Peyer's patch (tissue), 4 donors: ENCODE data around the gene PGLYRP3. TPM values are rescaled to one million over a fixed set of nuclear protein-coding genes. Genes with fewer than 3 reads are reported as not detected.

Source experiments
- DNase-seq, 3 donors: peaks; one replicate each; pipeline ENCODE4 v3.0.0-alpha.2; 2017 to 2019
- H3K27ac ChIP-seq, 4 donors: fragments of 200-600 bp; sonication (generic); one replicate each; pipeline ENCODE4 v1.5.1; 2016 to 2019
- H3K27me3 ChIP-seq, 2 donors: fragments of 200-600 bp; sonication (generic); one replicate each; pipeline ENCODE4 v1.5.1; 2019
- H3K36me3 ChIP-seq, 3 donors: fragments of 200-600 bp; sonication (generic); one replicate each; pipeline ENCODE4 v1.5.1; 2016 to 2019
- H3K4me1 ChIP-seq, 4 donors: fragments of 200-600 bp; sonication (generic); one replicate each; pipeline ENCODE4 v1.5.1; 2016 to 2019
- H3K4me3 ChIP-seq, 4 donors: fragments of 200-600 bp; sonication (generic); 1 replicate in 3 of 4; 2 replicates in 1 of 4; pipeline ENCODE4 v1.5.1; 2016 to 2019; ENCODE audit warnings: mild to moderate bottlenecking in 1 of 4
- H3K9me3 ChIP-seq, 4 donors: fragments of 200-600 bp; sonication (generic); one replicate each; pipeline ENCODE4 v1.5.1; 2016 to 2019; ENCODE audit warnings: mild to moderate bottlenecking in 1 of 4
- POLR2A ChIP-seq, 2 donors: fragments of 450-650 bp; IDR thresholded peaks; one replicate each; pipeline ENCODE4 v1.5.1; 2017; ENCODE audit warnings: antibody characterized with exemption in 2 of 2, mild to moderate bottlenecking in 2 of 2, moderate library complexity in 2 of 2
- total RNA-seq, 4 donors: library from RNA; depleted of rRNA; stranded (reverse); fragments of >200 nt; gene quantifications; one replicate each; pipeline ENCODE4 v1.1.0, GENCODE V29; 2016
- TF ChIP-seq, protein P1 (sequence below), 6 experiments: fragments of 450-650 bp in 4 of 6; fragments of 200-600 bp in 2 of 6; sonication (generic) in 1 of 6; IDR thresholded peaks; one replicate each; pipeline ENCODE4 v1.5.1; 2017 to 2019; ENCODE audit warnings: antibody characterized with exemption in 6 of 6, mild to moderate bottlenecking in 3 of 6, moderate library complexity in 1 of 6

Gene PGLYRP3
- total RNA-seq, 4 donors from 2014 or later = not detected

DNA sequence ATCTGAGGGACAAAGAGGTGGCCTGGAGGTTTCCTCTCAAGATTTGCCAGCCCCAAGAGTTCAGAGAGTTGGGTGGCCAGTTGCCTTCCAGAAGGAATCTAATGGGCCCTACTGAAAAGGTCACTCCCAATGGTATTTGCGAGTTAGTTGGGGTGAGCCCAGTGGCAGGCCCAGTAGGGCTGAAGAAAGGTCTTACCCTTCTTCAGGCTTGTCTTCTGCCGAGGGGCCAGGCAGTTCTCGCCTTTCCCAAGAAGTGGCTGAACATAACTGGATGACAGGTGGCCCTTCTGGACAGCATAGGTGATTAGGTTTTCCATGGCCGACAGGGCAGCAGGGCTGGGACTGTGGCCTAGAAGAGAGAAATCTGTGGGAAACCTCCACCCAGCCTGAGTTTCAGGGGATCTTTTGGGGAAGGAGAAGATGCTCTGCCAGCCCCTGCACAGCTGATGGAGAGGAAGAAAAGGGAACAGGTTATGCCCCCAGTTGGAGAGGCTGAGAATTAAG lies 28.7 kb upstream of the PGLYRP3 start:
- no peak for TF ChIP-seq POLR2A (IDR thresholded peaks at IDR 0.05)
- TF ChIP-seq, protein P1, sequence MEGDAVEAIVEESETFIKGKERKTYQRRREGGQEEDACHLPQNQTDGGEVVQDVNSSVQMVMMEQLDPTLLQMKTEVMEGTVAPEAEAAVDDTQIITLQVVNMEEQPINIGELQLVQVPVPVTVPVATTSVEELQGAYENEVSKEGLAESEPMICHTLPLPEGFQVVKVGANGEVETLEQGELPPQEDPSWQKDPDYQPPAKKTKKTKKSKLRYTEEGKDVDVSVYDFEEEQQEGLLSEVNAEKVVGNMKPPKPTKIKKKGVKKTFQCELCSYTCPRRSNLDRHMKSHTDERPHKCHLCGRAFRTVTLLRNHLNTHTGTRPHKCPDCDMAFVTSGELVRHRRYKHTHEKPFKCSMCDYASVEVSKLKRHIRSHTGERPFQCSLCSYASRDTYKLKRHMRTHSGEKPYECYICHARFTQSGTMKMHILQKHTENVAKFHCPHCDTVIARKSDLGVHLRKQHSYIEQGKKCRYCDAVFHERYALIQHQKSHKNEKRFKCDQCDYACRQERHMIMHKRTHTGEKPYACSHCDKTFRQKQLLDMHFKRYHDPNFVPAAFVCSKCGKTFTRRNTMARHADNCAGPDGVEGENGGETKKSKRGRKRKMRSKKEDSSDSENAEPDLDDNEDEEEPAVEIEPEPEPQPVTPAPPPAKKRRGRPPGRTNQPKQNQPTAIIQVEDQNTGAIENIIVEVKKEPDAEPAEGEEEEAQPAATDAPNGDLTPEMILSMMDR (IDR thresholded peaks at IDR 0.05) = no peak
- H3K9me3 ChIP-seq = no peaks in the 10 kb centered on the region
- H3K36me3 ChIP-seq = no peaks in the 10 kb centered on the region
- H3K4me3 ChIP-seq = no peak overlapping the region
- no peak for DNase-seq
- peaks cover 0 to 14% (median 6%) of the 10 kb centered on the region in 4 donors for H3K4me1 ChIP-seq
- H3K27me3 ChIP-seq = no peaks in the 10 kb centered on the region
- no peak overlapping the region for H3K27ac ChIP-seq

DNA sequence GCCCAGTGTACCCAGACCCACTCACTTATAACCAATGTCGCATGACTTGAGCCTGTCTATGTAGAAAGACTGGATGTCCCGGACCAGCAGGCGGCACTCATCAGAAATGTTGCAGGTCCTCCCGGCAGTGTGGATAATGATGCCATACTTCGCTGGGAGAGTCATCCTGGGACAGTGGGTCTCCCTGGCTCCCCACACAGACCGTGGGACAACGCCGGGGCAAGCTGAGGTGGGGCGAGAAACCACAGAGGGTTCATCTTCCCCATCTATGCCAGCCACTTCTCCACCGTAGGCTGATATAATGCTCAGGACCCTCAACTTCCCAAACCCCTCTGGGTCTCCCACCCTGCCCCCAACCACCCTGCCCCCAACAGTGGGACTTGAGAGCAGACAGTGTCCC lies 27.6 kb upstream of the PGLYRP3 start:
- Histone ChIP-seq H3K4me3 (no peak overlapping the region), H3K27ac (no peak overlapping the region), H3K9me3 (no peaks in the 10 kb centered on the region), H3K27me3 (no peaks in the 10 kb centered on the region), H3K4me1 (peaks cover 0 to 14% (median under 1%) of the 10 kb centered on the region in 4 donors), H3K36me3 (no peaks in the 10 kb centered on the region)
- TF ChIP-seq, protein P1 (IDR thresholded peaks at IDR 0.05) = no peak
- no peak for TF ChIP-seq POLR2A (IDR thresholded peaks at IDR 0.05)
- no peak for DNase-seq

DNA sequence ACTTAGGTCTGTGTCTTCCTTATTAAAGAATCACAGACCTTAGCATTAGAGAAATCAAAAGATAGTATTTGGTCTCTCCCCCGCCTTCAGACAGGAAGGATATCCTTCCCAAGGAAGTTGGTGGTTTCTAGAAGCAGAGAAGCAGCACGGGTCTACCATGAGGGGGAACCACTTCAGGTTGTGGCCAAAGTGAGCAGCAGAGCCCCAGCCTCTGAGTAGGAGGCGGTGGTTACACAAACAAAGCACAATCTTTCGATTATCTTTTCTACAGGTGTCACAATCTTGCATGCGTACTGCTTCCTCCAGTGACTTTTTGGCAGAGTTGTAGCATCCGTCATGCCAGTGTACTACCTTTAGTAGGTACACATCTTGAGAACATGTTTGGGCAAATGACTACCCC lies 27.1 kb upstream of the PGLYRP3 start:
- H3K27me3 ChIP-seq = no peaks in the 10 kb centered on the region
- H3K9me3 ChIP-seq = no peaks in the 10 kb centered on the region
- peaks cover 0 to 14% (median 0%) of the 10 kb centered on the region in 4 donors for H3K4me1 ChIP-seq
- no peak for DNase-seq
- no peak overlapping the region for H3K4me3 ChIP-seq
- TF ChIP-seq POLR2A (IDR thresholded peaks at IDR 0.05) = no peak
- TF ChIP-seq, protein P1 (IDR thresholded peaks at IDR 0.05) = no peak
- no peak overlapping the region for H3K27ac ChIP-seq
- H3K36me3 ChIP-seq = no peaks in the 10 kb centered on the region

DNA sequence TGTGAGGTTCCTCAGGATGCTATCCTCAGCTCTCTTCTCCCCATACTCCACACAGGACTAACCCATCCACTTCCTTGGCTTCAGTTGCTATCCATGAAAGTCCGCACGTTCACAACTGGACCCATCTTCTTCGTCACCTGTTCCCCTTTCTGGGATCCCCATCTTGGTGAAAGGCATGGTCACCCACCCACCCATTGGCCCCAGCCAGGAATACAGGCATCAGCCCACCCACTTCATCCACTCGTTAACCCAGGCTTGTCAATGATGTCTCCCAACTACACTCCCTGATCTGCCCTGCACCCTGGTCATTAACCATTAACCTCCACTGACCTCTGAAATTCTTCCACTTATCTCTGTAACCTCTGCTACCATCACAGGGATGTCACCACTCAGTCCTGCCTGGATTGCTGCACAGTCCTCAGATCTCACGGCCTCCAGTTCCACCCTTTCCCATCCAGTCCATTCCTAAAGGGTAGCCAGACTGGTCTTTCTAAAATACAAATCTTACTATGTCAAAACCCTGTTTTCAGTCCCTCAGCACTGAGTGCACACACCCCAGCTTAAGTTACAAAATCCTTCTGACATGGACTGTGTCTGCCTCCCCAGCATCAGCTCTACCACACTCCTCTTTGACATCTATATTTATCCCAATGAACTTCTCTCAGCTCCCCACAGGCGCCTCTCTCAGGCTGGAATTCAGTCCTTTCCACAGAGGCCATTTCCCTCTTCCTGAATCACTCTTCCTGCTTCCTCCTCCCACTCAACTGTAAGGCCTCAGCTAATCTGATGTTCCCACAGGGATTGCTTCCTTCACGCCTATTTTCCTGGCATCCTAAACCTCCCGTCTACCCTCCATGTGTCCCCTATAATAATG lies 25.5 kb upstream of the PGLYRP3 start:
- no peaks in the 10 kb centered on the region for H3K9me3 ChIP-seq
- TF ChIP-seq POLR2A (IDR thresholded peaks at IDR 0.05) = no peak
- TF ChIP-seq, protein P1 (IDR thresholded peaks at IDR 0.05) = no peak
- H3K27me3 ChIP-seq = no peaks in the 10 kb centered on the region
- H3K4me3 ChIP-seq = no peak overlapping the region
- H3K36me3 ChIP-seq = no peaks in the 10 kb centered on the region
- peaks cover 0 to 1% (median 0%) of the 10 kb centered on the region in 4 donors for H3K4me1 ChIP-seq
- DNase-seq = no peak
- no peak overlapping the region for H3K27ac ChIP-seq

DNA sequence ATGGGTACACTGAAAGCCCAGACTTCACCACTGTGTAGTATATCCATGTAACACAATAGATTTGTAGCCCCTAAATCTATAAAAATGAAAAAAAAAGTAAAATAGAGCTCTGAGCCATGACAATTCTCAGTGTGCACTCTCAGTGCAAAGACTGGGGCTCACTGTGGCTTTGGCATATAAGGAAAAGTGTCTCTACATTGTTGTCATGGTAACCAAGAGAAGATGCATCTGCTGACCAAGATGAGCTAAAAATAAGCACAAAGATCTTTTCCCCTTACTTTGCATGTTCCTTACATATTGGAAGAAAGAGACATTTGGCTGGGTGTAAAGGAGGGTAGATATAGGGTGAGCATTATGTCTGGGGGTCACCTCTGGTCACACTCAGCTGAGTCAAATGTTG lies 23.9 kb upstream of the PGLYRP3 start:
- H3K4me1 ChIP-seq = no peaks in the 10 kb centered on the region
- DNase-seq = no peak
- no peak overlapping the region for H3K4me3 ChIP-seq
- TF ChIP-seq, protein P1 (IDR thresholded peaks at IDR 0.05) = no peak
- H3K27ac ChIP-seq = no peak overlapping the region
- H3K9me3 ChIP-seq = no peaks in the 10 kb centered on the region
- H3K27me3 ChIP-seq = no peaks in the 10 kb centered on the region
- H3K36me3 ChIP-seq = no peaks in the 10 kb centered on the region
